Measurements from ENCODE around the gene WBP1L.

The WBP1L gene

DNA sequence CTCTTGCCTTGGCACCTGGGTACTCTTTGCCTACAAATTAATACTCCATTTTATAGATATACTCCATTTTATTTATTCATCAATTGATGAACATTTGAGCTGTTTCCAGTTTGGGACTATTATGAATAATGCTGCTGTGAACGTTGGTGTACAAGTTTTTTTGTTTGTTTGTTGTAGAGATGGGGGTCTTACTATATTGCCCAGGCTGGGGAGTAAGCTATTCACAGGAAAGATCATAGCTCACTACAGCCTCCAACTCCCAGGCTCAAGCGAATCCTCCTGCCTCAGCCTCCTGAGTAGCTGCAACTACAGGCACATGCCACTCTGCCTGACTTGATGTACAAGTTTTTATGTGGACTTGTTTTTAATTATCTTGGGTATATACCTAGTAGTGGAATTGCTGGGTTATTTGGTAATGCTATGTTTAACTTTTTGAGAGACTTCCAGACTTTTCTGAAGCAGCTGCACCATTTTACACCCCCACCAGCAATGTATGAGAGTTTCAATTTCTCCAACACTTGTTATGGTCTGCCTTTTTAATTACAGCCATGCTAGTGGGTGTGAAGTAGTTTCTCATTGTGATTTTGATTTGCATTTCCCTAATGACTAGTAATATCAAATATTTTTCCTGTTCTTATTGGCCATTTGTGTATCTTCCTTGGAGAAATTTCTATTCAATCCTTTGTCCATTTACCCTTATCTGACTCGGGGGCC is 15.9 kb downstream of the WBP1L start:
- DNase-seq (ENCODE audit: low read depth), result no peak

DNA sequence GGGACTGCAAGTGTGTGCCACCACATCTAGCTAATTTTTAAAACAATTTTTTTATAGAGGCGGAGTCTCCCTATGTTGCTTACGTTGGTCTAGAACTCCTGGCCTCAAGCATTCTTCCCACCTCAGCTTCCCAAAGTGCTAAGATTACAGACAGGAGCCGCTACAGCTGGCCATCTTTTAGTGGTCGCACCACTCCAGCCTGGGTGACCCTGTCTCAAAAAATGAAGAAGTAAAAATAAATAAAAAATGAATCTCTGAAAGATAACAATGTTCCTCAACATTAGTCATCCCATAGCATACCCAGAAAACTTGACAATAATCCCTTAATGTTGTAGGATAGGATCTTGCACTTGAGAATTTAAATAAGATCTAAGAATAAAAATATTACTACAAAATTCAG is 18.2 kb downstream of the WBP1L start:
- no peak for DNase-seq (ENCODE audit: low read depth)

DNA sequence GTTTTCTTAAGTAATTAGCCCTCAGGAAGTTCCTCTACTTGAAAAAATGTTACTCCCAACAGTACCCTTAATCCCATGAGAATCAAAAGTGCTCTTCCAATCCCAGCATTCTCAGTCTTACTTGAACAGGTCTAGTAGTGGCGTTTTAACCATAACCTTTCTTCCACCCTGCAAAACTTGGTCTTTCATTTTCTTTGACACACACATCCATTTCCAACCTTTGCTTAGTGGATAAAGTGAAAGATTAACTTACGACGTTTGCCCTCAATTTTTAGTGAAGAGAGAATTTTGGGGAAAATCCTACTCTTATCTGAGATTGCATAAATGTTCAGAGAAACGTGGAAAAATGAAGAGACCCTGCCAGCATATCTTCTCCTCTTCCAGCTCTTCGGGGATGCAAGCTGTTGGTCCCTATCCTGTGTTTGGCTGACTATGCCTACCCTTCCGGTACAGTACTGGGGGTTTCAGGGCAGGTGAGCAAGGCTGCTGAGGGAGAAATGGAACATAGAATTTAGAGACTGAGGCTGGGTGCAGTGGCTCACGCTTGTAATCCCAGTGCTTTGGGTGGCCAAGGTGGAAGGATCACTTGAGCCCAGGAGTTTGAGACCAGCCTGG is 18.8 kb downstream of the WBP1L start:
- DNase-seq (ENCODE audit: low read depth), result no peak

DNA sequence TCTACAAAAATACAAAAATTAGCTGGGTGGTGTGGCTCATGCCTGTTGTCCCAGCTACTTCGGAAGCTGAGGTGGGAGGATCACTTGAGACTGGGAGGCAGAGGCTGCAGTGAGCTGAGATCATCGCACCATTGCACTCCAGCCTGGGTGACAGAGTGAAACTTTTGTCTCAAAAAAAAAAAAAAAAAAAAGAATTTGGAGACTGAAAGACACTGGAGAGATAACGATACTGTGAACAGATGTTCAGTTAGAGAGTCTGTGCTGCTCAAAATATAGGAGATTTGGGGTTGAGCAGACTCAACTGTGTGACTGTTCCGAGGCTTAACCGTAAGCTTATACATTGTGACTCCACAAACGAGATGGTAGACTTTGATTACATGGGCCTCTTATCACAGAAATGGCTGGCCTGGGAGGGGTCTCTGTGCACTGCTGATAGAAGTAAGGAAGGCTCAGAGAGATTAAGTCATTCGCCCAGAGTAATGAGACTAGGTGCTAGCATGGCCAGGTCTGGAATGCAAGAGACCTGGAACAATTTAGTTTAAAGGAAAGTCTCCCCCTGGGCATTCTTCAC is 19.4 kb downstream of the WBP1L start:
- DNase-seq (ENCODE audit: low read depth), result no peak

DNA sequence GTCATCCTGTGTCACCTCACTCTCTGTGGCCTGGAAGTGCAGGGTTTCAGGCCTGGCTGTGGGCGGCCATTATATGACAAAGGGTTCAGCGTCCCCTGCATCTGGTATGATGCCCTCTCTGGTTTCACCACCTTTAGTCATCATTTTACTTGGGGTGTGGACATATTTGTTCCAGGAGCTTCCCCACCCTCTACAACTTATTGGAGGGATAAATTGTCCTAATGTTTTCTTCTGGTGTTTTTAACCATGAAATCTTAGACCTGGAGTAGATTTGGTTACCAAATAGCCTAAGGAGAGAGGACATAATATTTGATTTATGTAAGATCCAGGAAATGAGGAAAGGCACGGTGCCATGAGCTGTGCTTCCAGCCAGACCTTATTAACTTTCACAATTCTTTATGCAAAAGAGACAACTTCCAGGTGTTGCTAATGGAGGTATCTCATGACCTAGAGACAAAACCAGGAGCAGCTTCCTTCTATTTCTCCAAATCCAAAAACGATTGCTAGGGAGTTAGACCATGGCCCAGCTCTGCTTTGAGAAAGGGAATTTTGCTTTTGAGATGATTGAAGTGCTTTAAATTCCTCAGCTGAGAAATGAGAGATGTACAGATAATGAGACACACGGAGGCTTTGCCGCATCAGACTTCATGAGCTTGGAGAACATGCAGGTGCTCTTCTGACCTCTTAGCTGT is 20.9 kb downstream of the WBP1L start:
- no peak for DNase-seq (ENCODE audit: low read depth)

DNA sequence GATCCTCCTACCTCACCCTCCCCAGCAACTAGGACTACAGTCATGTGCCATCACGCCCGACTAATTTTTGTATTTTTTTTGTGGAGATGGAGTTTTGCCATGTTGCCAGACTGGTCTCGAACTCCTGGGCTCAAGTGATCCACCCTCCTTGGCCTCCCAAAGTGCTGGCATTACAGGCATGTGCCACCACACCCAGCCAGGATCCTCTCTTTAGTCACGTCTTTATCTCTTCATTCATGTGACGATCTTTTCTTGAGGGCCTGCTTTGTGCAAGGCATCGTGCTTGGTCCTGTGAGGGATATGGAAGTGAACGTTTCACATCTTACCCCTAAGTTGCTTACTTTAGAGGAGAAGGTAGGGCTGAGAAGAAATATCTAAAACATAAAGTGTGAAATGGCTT is 21.6 kb downstream of the WBP1L start:
- DNase-seq (ENCODE audit: low read depth), result no peak

DNA sequence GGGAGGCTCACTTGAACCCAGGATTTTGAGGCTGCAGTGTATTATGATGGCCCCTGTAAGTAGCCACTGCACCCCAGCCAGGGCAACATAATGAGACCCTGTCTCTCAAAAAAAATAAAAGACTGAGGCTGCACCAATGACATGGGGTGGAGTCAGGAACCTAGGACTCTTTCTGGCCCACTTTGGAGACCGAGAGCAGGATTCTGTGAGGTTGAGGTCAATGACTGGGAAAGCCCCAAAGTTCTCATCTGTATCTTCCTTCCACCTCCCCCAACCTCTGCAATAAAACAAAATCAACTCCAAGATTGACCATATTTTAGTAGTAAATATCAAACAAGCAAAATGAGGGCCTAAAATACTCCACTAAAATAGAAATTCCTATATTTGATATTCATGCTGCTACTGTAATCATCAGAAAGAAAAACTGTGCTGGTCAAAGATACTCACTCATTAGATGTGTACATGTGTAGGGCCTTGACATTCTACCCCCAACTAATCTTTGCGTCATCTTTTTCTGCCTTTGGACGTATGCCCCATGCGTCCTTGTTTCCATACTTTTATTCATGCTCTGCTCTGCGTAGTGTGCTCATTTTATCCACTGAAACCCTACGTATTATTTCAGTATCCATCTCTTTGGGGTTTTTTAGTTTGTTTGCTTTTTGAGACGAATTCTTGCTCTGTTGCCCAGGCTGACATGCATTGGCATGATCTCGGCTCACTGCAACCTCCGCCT is 23.8 kb downstream of the WBP1L start:
- DNase-seq (ENCODE audit: low read depth), result no peak

DNA sequence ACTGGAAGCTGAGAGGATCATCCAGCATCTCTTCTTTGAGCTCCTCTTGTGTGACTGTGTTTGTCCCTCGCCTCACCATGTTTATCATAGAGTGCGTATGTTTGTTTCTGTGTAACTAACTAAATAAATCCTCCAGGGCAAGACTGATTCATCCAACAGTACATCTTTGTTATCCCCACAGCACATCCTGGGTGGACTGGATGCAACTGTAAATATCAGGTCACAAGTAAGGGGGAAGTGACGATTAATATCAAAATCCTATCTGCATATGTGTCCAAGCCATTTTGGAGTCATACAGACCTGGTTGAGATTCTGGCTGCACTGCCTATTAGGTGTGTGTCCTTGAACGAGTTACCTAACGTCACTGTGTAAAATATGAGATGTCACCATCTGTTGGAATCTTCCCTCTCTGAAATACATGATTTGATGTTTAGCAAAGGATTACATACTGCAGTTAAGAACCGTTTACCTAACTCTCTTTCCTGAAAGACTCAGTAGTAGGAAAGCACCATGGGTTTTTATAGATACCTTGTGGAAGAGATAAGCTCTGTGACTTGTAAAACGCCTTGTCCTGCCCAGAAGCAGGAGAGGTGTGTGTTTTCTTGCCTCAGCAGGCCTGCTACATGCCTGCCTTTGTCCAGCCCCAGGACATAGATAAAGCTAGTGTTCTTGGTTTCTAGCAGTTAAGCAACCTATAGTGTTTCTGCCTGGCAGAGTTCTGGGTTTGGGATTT is 25.8 kb downstream of the WBP1L start:
- no peak for DNase-seq (ENCODE audit: low read depth)

DNA sequence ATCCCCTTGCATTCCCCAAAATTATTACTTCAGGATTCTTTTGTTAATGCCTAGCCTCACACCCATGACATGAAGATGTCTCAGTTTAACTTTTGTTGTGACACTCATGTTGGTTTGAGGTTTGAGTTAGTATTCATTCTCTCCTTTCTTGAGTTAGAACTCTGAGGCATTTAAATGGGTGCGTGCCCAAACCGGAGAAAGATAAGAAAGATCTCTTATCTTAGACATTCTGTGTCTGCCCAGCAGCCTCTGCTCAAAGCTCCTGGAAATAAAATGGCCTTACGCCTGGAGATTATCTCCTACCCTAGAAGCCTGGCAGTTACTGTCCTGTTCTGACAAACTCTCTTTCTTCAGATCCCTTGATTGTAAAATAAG is 26.3 kb downstream of the WBP1L start:
- no peak for DNase-seq (ENCODE audit: low read depth)

DNA sequence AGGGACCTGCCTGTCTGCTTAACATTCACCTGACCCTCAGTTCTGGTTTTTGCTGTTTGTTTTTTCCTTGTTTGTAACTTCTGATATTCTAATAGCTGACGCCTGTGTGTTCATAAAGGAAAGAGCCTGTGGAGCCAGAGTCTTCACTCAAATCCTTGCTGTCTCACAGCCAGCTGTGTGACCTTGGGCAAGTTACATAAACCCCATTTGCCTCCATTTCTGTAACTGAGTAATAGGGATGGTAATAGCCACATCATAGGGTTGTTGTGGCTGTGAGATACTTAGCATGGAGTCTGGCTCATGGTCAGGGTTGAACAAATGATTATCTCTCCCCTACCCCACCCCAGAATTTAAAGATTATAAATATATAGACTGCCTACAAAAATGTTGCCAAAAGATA is 27.0 kb downstream of the WBP1L start:
- peak; percentile 54 for DNase-seq (ENCODE audit: low read depth)

DNA sequence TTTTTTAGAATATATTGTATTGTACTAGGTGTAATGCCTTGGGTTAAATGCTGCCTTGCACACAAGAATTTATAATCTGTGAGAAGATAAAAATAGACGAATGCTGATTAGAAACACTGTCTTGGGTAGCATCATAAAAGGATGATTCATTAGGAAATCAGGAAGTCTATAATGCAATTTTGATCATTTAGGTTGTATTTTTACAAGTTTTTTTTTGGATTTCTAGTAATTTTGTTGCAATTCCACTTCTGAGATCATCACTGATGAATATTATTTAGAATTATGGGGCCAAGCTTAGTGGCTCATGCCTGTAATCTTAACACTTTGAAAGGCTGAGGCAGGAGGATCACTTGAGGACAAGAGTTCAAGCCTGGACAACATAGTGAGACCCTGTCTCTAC is 29.6 kb downstream of the WBP1L start:
- DNase-seq (ENCODE audit: low read depth), result no peak

DNA sequence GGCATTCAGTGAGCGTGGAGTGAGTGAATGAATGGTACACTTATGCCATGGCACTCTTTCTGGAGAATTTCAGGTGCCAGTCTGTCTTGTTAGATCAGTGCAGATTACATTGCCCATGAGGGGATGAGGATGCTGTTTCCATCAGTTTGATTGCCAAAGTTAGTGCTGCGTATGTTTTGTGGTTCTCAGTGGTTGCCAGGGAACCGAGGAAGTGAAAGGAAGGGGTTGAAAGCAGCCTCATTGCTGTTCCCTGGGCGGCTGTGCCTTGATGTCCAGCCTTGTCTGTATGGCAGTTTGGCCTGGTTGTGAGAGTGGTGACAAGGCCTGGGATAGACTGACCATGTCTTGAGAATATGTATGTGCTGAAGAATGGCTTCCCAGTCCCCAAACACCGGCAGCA is 30.2 kb downstream of the WBP1L start:
- DNase-seq (ENCODE audit: low read depth), result peak; percentile 54

DNA sequence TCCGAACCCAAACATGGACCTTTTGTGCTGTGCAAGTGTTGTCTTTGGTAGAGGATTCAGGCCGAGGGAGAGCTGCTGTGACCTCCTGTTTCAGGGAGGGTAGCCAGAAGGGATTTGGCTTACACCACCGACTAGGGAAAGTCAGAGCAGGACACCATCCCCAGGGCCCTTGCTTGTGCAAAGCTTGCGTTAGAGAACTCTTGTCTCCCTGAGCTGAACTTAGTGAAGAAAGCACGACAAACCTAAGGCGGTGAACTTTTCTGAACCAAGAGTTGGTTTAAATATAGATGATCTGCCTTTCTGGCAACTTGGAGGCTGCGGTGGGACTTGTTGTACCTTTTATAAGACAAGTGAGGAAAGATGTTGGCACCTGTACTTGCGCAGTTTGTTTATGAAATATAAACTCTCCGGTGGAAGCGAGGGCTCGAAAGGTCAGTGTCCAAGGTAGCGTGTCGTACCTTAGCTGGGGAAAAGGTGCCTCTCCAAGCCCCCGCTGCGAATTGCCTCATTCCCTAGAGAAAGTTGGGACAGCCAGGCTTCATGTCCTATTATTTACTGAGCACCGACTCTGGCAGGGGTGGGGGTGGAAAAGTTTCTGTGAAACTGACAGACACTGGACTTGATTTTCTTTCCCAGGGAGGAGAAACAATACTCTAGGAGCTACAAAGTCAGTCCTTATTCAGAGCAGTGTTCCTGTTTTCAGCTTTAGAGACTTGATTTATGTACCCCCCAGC is 31.6 kb downstream of the WBP1L start:
- DNase-seq (ENCODE audit: low read depth), result peak; percentile 65

DNA sequence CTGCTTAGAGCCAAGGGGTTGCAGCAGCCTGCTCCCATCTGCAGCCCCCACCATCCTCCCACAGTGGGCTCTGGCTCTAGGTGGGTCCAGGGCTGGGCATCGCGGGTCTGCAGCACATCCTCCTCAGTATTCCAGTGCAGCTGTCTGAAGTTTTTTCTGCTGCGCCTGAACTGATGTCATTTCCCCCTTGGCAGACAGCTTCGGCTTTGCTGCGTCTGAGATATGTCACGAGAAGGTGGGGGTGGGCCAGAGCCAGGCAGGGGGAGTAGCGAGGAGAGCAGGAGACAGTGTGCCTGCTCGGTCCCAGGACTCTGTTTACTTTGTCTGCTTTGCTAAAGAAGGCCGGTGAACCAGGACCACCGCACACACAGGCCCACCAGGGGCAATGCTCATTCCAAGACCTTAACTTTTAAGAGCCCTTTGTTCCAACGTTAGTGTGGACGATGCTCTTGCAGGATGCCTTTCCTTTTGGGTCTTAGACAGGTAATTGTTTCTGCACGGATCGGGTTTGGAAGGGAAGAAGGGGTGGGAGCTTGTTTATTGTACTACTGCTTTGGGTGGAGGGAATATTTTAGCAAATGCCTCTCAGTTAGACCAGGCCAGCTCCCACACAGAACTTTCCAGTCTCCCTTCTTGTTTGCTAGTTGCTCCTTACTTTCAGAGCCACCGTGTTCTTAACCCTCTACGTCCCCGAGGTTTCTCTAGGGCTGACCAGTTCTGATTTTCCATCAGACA is 32.4 kb downstream of the WBP1L start:
- peak; percentile 80 for DNase-seq (ENCODE audit: low read depth)

DNA sequence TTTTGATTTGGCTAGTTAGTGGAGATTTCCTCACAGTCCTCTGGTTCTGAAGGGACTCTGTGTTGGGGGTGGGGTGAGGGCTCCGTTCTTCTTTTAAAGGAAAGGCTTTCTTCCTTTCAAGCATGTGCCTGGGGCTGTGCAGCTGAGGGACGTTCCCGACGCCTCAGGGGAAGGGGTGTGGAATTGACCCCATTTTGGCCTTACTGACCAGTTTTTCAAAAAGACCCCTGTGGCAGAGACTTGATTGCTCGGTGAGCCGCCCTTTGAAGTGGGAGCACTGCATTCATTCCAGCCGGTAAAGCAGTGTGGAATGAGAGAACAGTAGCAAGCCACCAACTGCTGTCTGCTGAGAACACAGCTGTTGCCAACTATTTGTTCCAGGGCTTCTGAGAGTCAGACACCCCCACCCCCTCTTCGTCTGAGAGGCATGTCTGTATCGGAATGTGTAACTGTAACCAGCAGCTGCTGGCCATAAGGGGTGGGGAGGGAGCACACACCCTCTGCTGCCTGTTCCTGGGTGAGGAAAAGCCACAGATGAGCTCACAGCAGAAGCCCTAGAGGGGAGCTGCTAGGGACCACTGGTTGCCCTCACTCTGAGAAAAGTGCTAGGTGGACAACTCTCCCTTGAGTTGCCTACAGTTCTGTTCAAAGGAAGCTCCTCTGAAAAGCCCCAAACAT is 33.2 kb downstream of the WBP1L start:
- peak; percentile 88 for DNase-seq (ENCODE audit: low read depth)

DNA sequence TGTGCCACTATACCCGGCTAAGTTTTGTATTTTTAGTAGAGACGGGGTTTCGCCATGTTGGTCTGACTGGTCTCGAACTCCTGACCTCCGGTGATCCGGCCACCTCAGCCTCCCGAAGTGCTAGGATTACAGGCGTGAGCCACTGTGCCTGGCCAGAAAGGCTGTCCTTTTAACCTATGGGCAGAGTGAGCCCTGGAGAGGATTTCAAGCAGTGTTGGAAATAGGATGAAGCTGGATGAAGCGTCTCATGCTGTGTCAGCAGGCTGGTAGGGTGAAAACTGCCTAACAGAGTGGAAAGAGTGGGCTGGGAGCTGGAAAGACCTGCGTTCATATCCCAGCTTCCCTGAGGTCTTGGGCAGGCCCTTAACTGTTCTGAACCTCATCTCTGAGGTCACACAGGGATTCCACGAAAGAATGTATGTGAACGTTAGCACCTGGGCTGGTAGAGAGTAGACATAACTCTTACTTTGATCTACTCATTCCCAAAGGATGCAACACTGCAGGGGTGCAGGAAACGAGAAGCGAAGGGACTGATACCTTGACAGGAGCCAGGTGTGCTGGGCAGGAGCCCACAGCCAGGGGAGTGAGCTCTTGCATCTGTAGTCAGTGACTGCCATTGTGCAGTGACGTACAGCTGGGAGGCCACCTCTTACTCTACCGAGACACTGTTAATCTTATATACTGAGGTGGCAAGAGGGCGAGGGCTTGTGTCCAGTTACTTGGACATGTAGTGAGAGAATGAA is 34.1 kb downstream of the WBP1L start:
- DNase-seq (ENCODE audit: low read depth), result no peak

DNA sequence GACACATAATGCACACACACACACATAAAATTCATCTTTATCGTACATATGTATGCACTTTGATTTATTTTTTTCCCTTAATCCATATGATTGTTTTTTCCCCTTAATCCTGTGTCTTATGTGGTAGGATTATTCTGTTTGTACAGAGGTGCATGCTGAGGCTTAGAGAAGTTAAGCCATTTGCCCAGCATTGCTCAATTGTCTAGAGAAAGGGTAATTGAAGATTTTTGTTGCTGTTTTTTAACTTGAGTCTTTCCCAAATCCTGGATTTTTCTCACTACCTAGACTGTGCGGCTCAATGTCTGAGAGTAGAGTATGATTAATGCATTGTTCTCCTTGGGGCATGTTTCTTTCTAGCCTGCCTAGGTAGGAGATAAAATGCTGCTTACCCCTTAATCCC is 35.0 kb downstream of the WBP1L start:
- no peak for DNase-seq (ENCODE audit: low read depth)

DNA sequence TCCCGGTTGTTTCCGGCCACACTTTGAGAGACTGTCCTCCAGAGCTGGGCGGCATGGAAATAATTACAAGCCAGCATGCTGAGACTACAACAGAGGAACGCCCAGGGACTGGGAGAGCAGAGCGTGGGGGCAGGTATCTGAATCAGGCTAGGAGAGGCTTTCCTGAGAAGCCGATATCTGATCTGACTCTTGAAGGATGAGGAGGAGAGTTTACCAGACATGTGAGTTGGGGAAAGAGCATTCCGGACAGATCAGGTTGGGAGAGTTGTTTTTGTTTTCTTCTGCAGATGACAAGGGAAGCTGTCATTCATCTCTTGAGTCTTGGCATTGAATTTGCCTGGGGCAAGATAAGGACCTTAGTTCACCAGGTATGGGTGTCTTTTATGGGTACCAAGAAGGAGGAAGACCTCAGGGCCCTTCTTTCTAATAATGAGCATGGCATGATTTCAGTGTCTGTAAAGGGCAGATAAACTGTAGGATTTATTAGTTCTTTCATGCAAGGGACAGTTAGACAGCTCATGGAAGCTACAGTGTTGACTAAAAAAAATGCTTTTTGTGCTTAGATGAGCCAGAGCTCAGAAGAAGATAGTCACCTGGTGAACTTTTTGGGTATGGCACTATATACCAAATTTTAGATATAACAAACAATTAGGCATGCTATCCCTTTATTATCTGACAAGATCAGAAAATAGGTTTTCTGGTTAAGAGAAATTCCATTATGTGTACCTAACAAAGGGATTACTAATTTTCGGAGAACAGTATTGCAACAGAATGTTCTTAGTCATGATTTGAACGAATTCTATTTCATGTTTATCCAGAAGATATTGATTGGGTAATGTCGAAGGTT is 36.2 kb downstream of the WBP1L start:
- no peak for DNase-seq (ENCODE audit: low read depth)
